Measurements from ENCODE around the gene BMPR2.

DNA sequence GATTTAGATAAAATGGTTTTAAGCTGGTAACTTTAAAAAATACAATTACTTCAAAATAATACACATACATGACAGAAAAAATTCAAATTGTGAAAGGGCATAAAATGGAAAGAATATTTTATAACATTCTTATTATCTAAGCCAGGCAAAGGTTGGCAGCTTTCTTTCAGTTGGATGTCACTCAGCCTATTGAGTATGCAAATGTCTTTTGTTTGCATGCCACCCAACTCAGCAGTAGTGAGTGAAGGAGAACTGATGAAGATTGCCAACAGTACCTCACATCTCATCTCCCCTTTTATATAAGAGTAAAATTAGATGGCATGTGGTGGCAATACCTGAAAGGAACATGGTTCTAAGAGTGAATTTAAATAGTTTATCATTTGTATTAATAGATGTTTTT, 24.8 kb downstream of the BMPR2 start:
- TF ChIP-seq, protein P1, sequence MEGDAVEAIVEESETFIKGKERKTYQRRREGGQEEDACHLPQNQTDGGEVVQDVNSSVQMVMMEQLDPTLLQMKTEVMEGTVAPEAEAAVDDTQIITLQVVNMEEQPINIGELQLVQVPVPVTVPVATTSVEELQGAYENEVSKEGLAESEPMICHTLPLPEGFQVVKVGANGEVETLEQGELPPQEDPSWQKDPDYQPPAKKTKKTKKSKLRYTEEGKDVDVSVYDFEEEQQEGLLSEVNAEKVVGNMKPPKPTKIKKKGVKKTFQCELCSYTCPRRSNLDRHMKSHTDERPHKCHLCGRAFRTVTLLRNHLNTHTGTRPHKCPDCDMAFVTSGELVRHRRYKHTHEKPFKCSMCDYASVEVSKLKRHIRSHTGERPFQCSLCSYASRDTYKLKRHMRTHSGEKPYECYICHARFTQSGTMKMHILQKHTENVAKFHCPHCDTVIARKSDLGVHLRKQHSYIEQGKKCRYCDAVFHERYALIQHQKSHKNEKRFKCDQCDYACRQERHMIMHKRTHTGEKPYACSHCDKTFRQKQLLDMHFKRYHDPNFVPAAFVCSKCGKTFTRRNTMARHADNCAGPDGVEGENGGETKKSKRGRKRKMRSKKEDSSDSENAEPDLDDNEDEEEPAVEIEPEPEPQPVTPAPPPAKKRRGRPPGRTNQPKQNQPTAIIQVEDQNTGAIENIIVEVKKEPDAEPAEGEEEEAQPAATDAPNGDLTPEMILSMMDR (conservative IDR thresholded peaks at IDR 0.05 in 1 of 2, IDR thresholded peaks at IDR 0.05 in 1 of 2; ENCODE audit: low read depth in 1 of 2, low read length in 2 of 2): no peak
- no peak for TF ChIP-seq EZH2 (IDR thresholded peaks at IDR 0.05; ENCODE audit: low read length, missing control alignments)
